Endodermal cell (in vitro differentiated cells): ENCODE results near the gene TIAL1. TPM values are rescaled to one million over a fixed set of nuclear protein-coding genes. Genes with fewer than 3 reads are reported as not detected.

Source experiments
- DNase-seq: peaks from one replicate; pipeline ENCODE4 v3.0.0-alpha.2; 2017
- H3K27ac ChIP-seq: 2 replicates; pipeline ENCODE4 v1.5.1; 2013; ENCODE audit warnings: mild to moderate bottlenecking, low read depth, low read length, moderate library complexity
- H3K27me3 ChIP-seq: 2 replicates; pipeline ENCODE4 v1.6.1; 2013; ENCODE audit warnings: mild to moderate bottlenecking, low read length, moderate library complexity; ENCODE audit not compliant: insufficient read depth, control insufficient read depth, poor library complexity, severe bottlenecking
- H3K36me3 ChIP-seq: 2 replicates; pipeline ENCODE4 v1.7.0; 2013; ENCODE audit warnings: mild to moderate bottlenecking, low read length, moderate library complexity; ENCODE audit not compliant: control insufficient read depth, insufficient read depth
- H3K4me1 ChIP-seq: one replicate; pipeline ENCODE4 v1.7.0; 2013; ENCODE audit warnings: low read length; ENCODE audit not compliant: control insufficient read depth, insufficient read depth
- H3K4me3 ChIP-seq: 2 replicates; pipeline ENCODE4 v1.5.1; 2013; ENCODE audit warnings: mild to moderate bottlenecking, low read length, moderate library complexity
- H3K9ac ChIP-seq: 2 replicates; pipeline ENCODE4 v1.6.1; 2013; ENCODE audit warnings: mild to moderate bottlenecking, low read length, moderate library complexity; ENCODE audit not compliant: poor library complexity, severe bottlenecking; ENCODE audit errors: extremely low read depth
- H3K9me3 ChIP-seq: 2 replicates; pipeline ENCODE4 v1.6.1; 2013; ENCODE audit warnings: mild to moderate bottlenecking, low read length, moderate library complexity; ENCODE audit not compliant: control insufficient read depth
- H3K27ac Mint-ChIP-seq: 2 replicates; pipeline ENCODE4 v1.8.0; 2020; ENCODE audit warnings: mixed read lengths
- H3K27me3 Mint-ChIP-seq: 2 replicates; pipeline ENCODE4 v1.8.0; 2021; ENCODE audit warnings: mild to moderate bottlenecking, mixed read lengths; ENCODE audit not compliant: insufficient read depth
- H3K36me3 Mint-ChIP-seq: 2 replicates; pipeline ENCODE4 v1.8.0; 2020; ENCODE audit warnings: low read depth, mixed read lengths
- H3K4me1 Mint-ChIP-seq: 2 replicates; pipeline ENCODE4 v1.8.0; 2020; ENCODE audit warnings: mixed read lengths
- H3K4me3 Mint-ChIP-seq: 2 replicates; pipeline ENCODE4 v1.8.0; 2020; ENCODE audit warnings: mild to moderate bottlenecking, moderate library complexity, mixed read lengths
- H3K9me3 Mint-ChIP-seq: 2 replicates; pipeline ENCODE4 v1.8.0; 2020; ENCODE audit warnings: mild to moderate bottlenecking, mixed read lengths
- CTCF ChIP-seq: fragments of 200-600 bp; sonication (generic); conservative IDR thresholded peaks from 2 replicates; pipeline ENCODE4 v1.5.0; 2021; ENCODE audit warnings: antibody characterized with exemption, mild to moderate bottlenecking
- WGBS, 2 experiments: methylation state at CpG; one replicate each; pipeline versions ENCODE4 v1.1.5 to v1.1.7; 2013; ENCODE audit warnings: missing lambda C conversion rate in 2 of 2, mixed read lengths in 1 of 2; ENCODE audit not compliant: insufficient coverage in 1 of 2, insufficient read length in 1 of 2; 5-methylcytosine and 5-hydroxymethylcytosine counted together
- long read RNA-seq, 4 experiments: library from polyadenylated mRNA in 2 of 4; library from RNA in 1 of 4; library from capped mRNA in 1 of 4; stranded (forward) in 3 of 4; unstranded in 1 of 4; transcript quantifications; one replicate each; pipeline ENCODE4 v2.0.0, GENCODE V29; 2020 to 2021; ENCODE audit warnings: inconsistent platforms in 1 of 4
- polyA plus RNA-seq, 2 experiments: library from polyadenylated mRNA; stranded (reverse); fragments of 50-300 nt; gene quantifications; one replicate each; pipeline ENCODE4 v1.2.3, GENCODE V29; 2013
- total RNA-seq, 2 donors: library from RNA; stranded (reverse); fragmentation: NEBNext Ultra II Directional in 1 of 2; extraction: Animal tissue kit (Norgen Biotek cat#: 25700) in 1 of 2; gene quantifications; 2 replicates in 1 of 2; 3 replicates in 1 of 2; pipeline ENCODE4 v1.2.1, GENCODE V29; 2021

The TIAL1 gene
- total RNA-seq = 100 to 1,000 TPM; 156 to 176 TPM
- polyA plus RNA-seq (2013, experiment 1 of 2) = 163 TPM
- polyA plus RNA-seq (2013, experiment 2 of 2) = 149 TPM
- long read RNA-seq, experiment 1, full-length matches to known transcripts = 11 of 32 reads
- long read RNA-seq, experiment 1, partial matches to known transcripts = 4 of 32 reads
- long read RNA-seq, experiment 1, other reads (novel, unspliced or antisense) = 17 of 32 reads
- long read RNA-seq, experiment 2, full-length matches to known transcripts = 12 of 32 reads
- long read RNA-seq, experiment 2, partial matches to known transcripts = 5 of 32 reads
- long read RNA-seq, experiment 2, other reads (novel, unspliced or antisense) = 15 of 32 reads
- long read RNA-seq, experiment 3, full-length matches to known transcripts = 7 of 16 reads
- long read RNA-seq, experiment 3, partial matches to known transcripts = 2 of 16 reads
- long read RNA-seq, experiment 3, other reads (novel, unspliced or antisense) = 7 of 16 reads
- long read RNA-seq, experiment 4, full-length matches to known transcripts = 33 of 46 reads
- long read RNA-seq, experiment 4, partial matches to known transcripts = 4 of 46 reads
- long read RNA-seq, experiment 4, other reads (novel, unspliced or antisense) = 9 of 46 reads

- no peak for TF ChIP-seq CTCF
- H3K27me3 Mint-ChIP-seq = no peaks in the 10 kb centered on the region
- DNase-seq = peak; percentile 99
- peak within 1 kb of the TSS; percentile 72 for H3K4me3 Mint-ChIP-seq
- peak within 1 kb of the TSS; percentile 99 for H3K27ac Mint-ChIP-seq
- peaks cover 27% of the 10 kb centered on the region for H3K4me1 Mint-ChIP-seq
- H3K9ac ChIP-seq = peak within 1 kb of the TSS; percentile 89
- H3K9me3 Mint-ChIP-seq = peaks cover 5% of the 10 kb centered on the region
- H3K4me3 ChIP-seq = peak within 1 kb of the TSS; percentile 94
- no peaks in the 10 kb centered on the region for H3K27me3 ChIP-seq
- H3K4me1 ChIP-seq = peaks cover 7% of the 10 kb centered on the region
- H3K36me3 Mint-ChIP-seq = peaks cover 19% of the 10 kb centered on the region
- H3K36me3 ChIP-seq = peaks cover 10% of the 10 kb centered on the region
- peaks cover 7% of the 10 kb centered on the region for H3K9me3 ChIP-seq
- WGBS, 2 experiments = 0 to 1% methylated on average over 34 to 65 of the region's 66 CpGs
- peak within 1 kb of the TSS; percentile 97 for H3K27ac ChIP-seq
Observed at GRCh38 chr10:119596537-119597404, at the start of gene TIAL1. Gene TIAL1 (minus strand): TSS chr10:119596964. CDS start chr10:119596465, 499 bp downstream.

- WGBS, 2 experiments = 93 to 100% methylated on average over 1 to 3 of the region's 3 CpGs
- Histone ChIP-seq H3K27ac (no peak overlapping the region), H3K9ac (no peak overlapping the region), H3K4me3 (no peak overlapping the region), H3K9me3 (peaks cover 12% of the 10 kb centered on the region), H3K36me3 (no peaks in the 10 kb centered on the region), H3K4me1 (no peaks in the 10 kb centered on the region), H3K27me3 (peaks cover 4% of the 10 kb centered on the region)
- no peak overlapping the region for H3K27ac Mint-ChIP-seq
- H3K4me1 Mint-ChIP-seq = no peaks in the 10 kb centered on the region
- peaks cover 4% of the 10 kb centered on the region for H3K9me3 Mint-ChIP-seq
- no peak overlapping the region for H3K4me3 Mint-ChIP-seq
- no peak for DNase-seq
- peaks cover 5% of the 10 kb centered on the region for H3K27me3 Mint-ChIP-seq
- TF ChIP-seq CTCF = no peak
- H3K36me3 Mint-ChIP-seq = no peaks in the 10 kb centered on the region
Observed at GRCh38 chr10:119644994-119645393, 48.2 kb upstream of the TIAL1 start.

- peak; percentile 92 for DNase-seq
- H3K27me3 Mint-ChIP-seq = peaks cover 3% of the 10 kb centered on the region
- no peak overlapping the region for H3K4me3 Mint-ChIP-seq
- no peaks in the 10 kb centered on the region for H3K4me1 Mint-ChIP-seq
- peaks cover 4% of the 10 kb centered on the region for H3K9me3 Mint-ChIP-seq
- 81 to 83% methylated on average over 14 to 15 of the region's 15 CpGs for WGBS, 2 experiments
- no peak overlapping the region for H3K4me3 ChIP-seq
- H3K36me3 ChIP-seq = no peaks in the 10 kb centered on the region
- H3K9me3 ChIP-seq = peaks cover 12% of the 10 kb centered on the region
- no peaks in the 10 kb centered on the region for H3K27me3 ChIP-seq
- H3K9ac ChIP-seq = no peak overlapping the region
- peak; percentile 74 for TF ChIP-seq CTCF
- no peaks in the 10 kb centered on the region for H3K36me3 Mint-ChIP-seq
- no peak overlapping the region for H3K27ac ChIP-seq
- H3K4me1 ChIP-seq = no peaks in the 10 kb centered on the region
- H3K27ac Mint-ChIP-seq = no peak overlapping the region
Observed at GRCh38 chr10:119644205-119644814, 47.5 kb upstream of the TIAL1 start.
